Mesothelial cell of epicardium (in vitro differentiated cells): ENCODE data around the gene RAB7B. TPM values are rescaled to one million over a fixed set of nuclear protein-coding genes. Genes with fewer than 3 reads are reported as not detected.

ENCODE experiments used
- DNase-seq, 2 experiments: peaks; one replicate each; pipeline ENCODE4 v3.0.0; 2021; ENCODE audit warnings: low spot score in 2 of 2; ENCODE audit not compliant: unreplicated experiment in 2 of 2
- H3K27ac Mint-ChIP-seq: 2 replicates; pipeline ENCODE4 v1.8.0; 2021; ENCODE audit warnings: mixed read lengths
- H3K27me3 Mint-ChIP-seq: 2 replicates; pipeline ENCODE4 v1.8.0; 2021; ENCODE audit warnings: low read depth, mixed read lengths
- H3K36me3 Mint-ChIP-seq: 2 replicates; pipeline ENCODE4 v1.8.0; 2021; ENCODE audit warnings: mixed read lengths
- H3K4me1 Mint-ChIP-seq: 2 replicates; pipeline ENCODE4 v1.8.0; 2021; ENCODE audit warnings: mixed read lengths
- H3K4me3 Mint-ChIP-seq: 2 replicates; pipeline ENCODE4 v1.8.0; 2021; ENCODE audit warnings: mild to moderate bottlenecking, moderate library complexity, mixed read lengths
- H3K9me3 Mint-ChIP-seq: 2 replicates; pipeline ENCODE4 v1.8.0; 2021; ENCODE audit warnings: mixed read lengths
- CTCF ChIP-seq: fragments of 200-600 bp; sonication (generic); IDR thresholded peaks from one replicate; pipeline ENCODE4 v1.5.0; 2021; ENCODE audit warnings: antibody characterized with exemption; ENCODE audit not compliant: unreplicated experiment
- total RNA-seq: library from RNA; stranded (reverse); gene quantifications from 3 replicates; pipeline ENCODE4 v1.2.1, GENCODE V29; 2021

RAB7B gene
- total RNA-seq, 1 donor from 2014 or later, result 1.5 TPM

- Mint-ChIP-seq H3K4me1 (peaks cover 16% of the 10 kb centered on the region), H3K27me3 (peaks cover 14% of the 10 kb centered on the region), H3K36me3 (no peaks in the 10 kb centered on the region), H3K9me3 (no peaks in the 10 kb centered on the region), H3K27ac (no peak overlapping the region), H3K4me3 (no peak overlapping the region)
- TF ChIP-seq CTCF, result no peak
- DNase-seq, result no peak
Measured at GRCh38 chr1:205928317-205928716, 74.9 kb downstream of the RAB7B start.

- peaks cover 14% of the 10 kb centered on the region for H3K27me3 Mint-ChIP-seq
Measured at GRCh38 chr1:205927676-205928075, 75.5 kb downstream of the RAB7B start.

GRCh38 chr1:205927247-205927646, 75.9 kb downstream of the RAB7B start:
- Mint-ChIP-seq H3K4me1 (peaks cover 16% of the 10 kb centered on the region), H3K27ac (no peak overlapping the region), H3K36me3 (no peaks in the 10 kb centered on the region), H3K27me3 (peaks cover 14% of the 10 kb centered on the region), H3K9me3 (no peaks in the 10 kb centered on the region), H3K4me3 (no peak overlapping the region)
- DNase-seq, result no peak
- TF ChIP-seq CTCF, result no peak

More at GRCh38 chr1:205927676-205928075, 75.5 kb downstream of the RAB7B start:
- Mint-ChIP-seq H3K27ac (no peak overlapping the region), H3K4me3 (no peak overlapping the region), H3K4me1 (peaks cover 16% of the 10 kb centered on the region), H3K36me3 (no peaks in the 10 kb centered on the region), H3K9me3 (no peaks in the 10 kb centered on the region)
- no peak for DNase-seq
- no peak for TF ChIP-seq CTCF

Other genes with a start within 250 kb of the RAB7B start
- 8.7 to 10.4 TPM (median 8.7 TPM) in 3 replicates for gene RAB29, start 227.9 kb downstream of the RAB7B start, total RNA-seq
- gene SLC41A1, start 190.2 kb downstream of the RAB7B start, total RNA-seq, result 18.9 to 21.5 TPM (median 19.4 TPM) in 3 replicates
- not detected in 3 replicates for gene PM20D1, start 153.3 kb downstream of the RAB7B start, total RNA-seq
- gene SLC26A9, start 59.9 kb downstream of the RAB7B start, total RNA-seq, result not detected in 3 replicates
- 0.16 TPM in 1 of 3 replicates, not detected in the others for gene CTSE, start 20.5 kb upstream of the RAB7B start, total RNA-seq
- gene RHEX, start 49.8 kb upstream of the RAB7B start, total RNA-seq, result not detected in 3 replicates
- gene AVPR1B, start 114.0 kb upstream of the RAB7B start, total RNA-seq, result not detected in 3 replicates
- gene FAM72A, start 199.4 kb upstream of the RAB7B start, total RNA-seq, result 1.7 to 2.5 TPM (median 2.0 TPM) in 3 replicates
- gene SRGAP2, start 200.1 kb upstream of the RAB7B start, total RNA-seq, result 50.7 to 54.2 TPM (median 50.9 TPM) in 3 replicates